Upper lobe of left lung (tissue), 4 donors: Measurements from ENCODE around the gene CLK3.

Experiments
- EP300 ChIP-seq, 4 donors: sonication (generic); formaldehyde crosslinking; IDR thresholded peaks; one replicate each; pipeline ENCODE4 v1.5.1; 2017; ENCODE audit warnings: antibody characterized with exemption in 4 of 4, control low read depth in 2 of 4
- TF ChIP-seq, protein P1 (sequence below), 6 experiments: fragments of 450-650 bp in 4 of 6; fragments of 200-600 bp in 2 of 6; sonication (generic) in 2 of 6; IDR thresholded peaks; one replicate each; pipeline ENCODE4 v1.5.1; 2016 to 2019; ENCODE audit warnings: antibody characterized with exemption in 6 of 6

- TF ChIP-seq, protein P1, sequence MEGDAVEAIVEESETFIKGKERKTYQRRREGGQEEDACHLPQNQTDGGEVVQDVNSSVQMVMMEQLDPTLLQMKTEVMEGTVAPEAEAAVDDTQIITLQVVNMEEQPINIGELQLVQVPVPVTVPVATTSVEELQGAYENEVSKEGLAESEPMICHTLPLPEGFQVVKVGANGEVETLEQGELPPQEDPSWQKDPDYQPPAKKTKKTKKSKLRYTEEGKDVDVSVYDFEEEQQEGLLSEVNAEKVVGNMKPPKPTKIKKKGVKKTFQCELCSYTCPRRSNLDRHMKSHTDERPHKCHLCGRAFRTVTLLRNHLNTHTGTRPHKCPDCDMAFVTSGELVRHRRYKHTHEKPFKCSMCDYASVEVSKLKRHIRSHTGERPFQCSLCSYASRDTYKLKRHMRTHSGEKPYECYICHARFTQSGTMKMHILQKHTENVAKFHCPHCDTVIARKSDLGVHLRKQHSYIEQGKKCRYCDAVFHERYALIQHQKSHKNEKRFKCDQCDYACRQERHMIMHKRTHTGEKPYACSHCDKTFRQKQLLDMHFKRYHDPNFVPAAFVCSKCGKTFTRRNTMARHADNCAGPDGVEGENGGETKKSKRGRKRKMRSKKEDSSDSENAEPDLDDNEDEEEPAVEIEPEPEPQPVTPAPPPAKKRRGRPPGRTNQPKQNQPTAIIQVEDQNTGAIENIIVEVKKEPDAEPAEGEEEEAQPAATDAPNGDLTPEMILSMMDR (IDR thresholded peaks at IDR 0.05): no peak
- no peak for TF ChIP-seq EP300 (IDR thresholded peaks at IDR 0.05)
Observed at GRCh38 chr15:74603026-74603788, 12.4 kb upstream of the CLK3 start.
